IPS-20b (cell line): ENCODE data around the gene ABTB2.
A peak's percentile ranks its signal among the peaks of the same experiment; 100 is the strongest.

Source experiments
- H3K27ac ChIP-seq: one replicate; pipeline ENCODE4 v1.5.1; 2013; ENCODE audit warnings: low read length
- H3K27me3 ChIP-seq: 2 replicates; pipeline ENCODE4 v1.6.1; 2013; ENCODE audit warnings: mild to moderate bottlenecking, low read length, inconsistent platforms; ENCODE audit not compliant: insufficient read depth
- H3K36me3 ChIP-seq: 2 replicates; pipeline ENCODE4 v1.6.1; 2013; ENCODE audit warnings: low read depth, mild to moderate bottlenecking, inconsistent platforms, low read length, moderate library complexity; ENCODE audit not compliant: insufficient read depth
- H3K4me1 ChIP-seq: 2 replicates; pipeline ENCODE4 v1.6.1; 2013; ENCODE audit warnings: mild to moderate bottlenecking, control low read depth, inconsistent platforms, low read length, moderate library complexity; ENCODE audit not compliant: insufficient read depth
- H3K4me3 ChIP-seq: 2 replicates; pipeline ENCODE4 v1.5.1; 2013; ENCODE audit warnings: mild to moderate bottlenecking, low read length, inconsistent platforms
- H3K9ac ChIP-seq: 2 replicates; pipeline ENCODE4 v1.6.1; 2013; ENCODE audit warnings: low read depth, mild to moderate bottlenecking, inconsistent platforms, low read length, moderate library complexity
- H3K9me3 ChIP-seq: 2 replicates; pipeline ENCODE4 v1.6.1; 2013; ENCODE audit warnings: mild to moderate bottlenecking, low read depth, low read length, inconsistent platforms; ENCODE audit not compliant: insufficient read depth

Gene ABTB2

GRCh38 chr11:34240150-34240494, 117.7 kb downstream of the ABTB2 start:
- no peaks in the 10 kb centered on the region for H3K27me3 ChIP-seq
- no peaks in the 10 kb centered on the region for H3K36me3 ChIP-seq
- H3K9ac ChIP-seq, result no peak overlapping the region
- no peaks in the 10 kb centered on the region for H3K9me3 ChIP-seq
- peaks cover 25% of the 10 kb centered on the region; the same call in 1 of the 2 replicates for H3K4me1 ChIP-seq
- no peak overlapping the region for H3K27ac ChIP-seq
- no peak overlapping the region for H3K4me3 ChIP-seq

GRCh38 chr11:34239465-34240149, 118.2 kb downstream of the ABTB2 start:
- H3K4me1 ChIP-seq, result peaks cover 26% of the 10 kb centered on the region
- no peaks in the 10 kb centered on the region for H3K9me3 ChIP-seq
- no peak overlapping the region for H3K27ac ChIP-seq
- H3K36me3 ChIP-seq, result no peaks in the 10 kb centered on the region
- no peaks in the 10 kb centered on the region for H3K27me3 ChIP-seq
- no peak overlapping the region for H3K4me3 ChIP-seq
- no peak overlapping the region for H3K9ac ChIP-seq

- Histone ChIP-seq H3K9me3 (no peaks in the 10 kb centered on the region), H3K36me3 (no peaks in the 10 kb centered on the region), H3K4me1 (peaks cover 33% of the 10 kb centered on the region), H3K4me3 (no peak overlapping the region), H3K27ac (no peak overlapping the region), H3K27me3 (no peaks in the 10 kb centered on the region), H3K9ac (no peak overlapping the region)
Measured at GRCh38 chr11:34238966-34239365, 118.8 kb downstream of the ABTB2 start.

GRCh38 chr11:34238533-34238932, 119.3 kb downstream of the ABTB2 start:
- H3K36me3 ChIP-seq, result no peaks in the 10 kb centered on the region
- H3K27ac ChIP-seq, result no peak overlapping the region
- H3K4me3 ChIP-seq, result no peak overlapping the region
- no peaks in the 10 kb centered on the region for H3K9me3 ChIP-seq
- H3K9ac ChIP-seq, result no peak overlapping the region
- H3K4me1 ChIP-seq, result peaks cover 34% of the 10 kb centered on the region
- H3K27me3 ChIP-seq, result no peaks in the 10 kb centered on the region

GRCh38 chr11:34236572-34236971, 121.2 kb downstream of the ABTB2 start:
- H3K4me3 ChIP-seq, result no peak overlapping the region
- H3K9me3 ChIP-seq, result no peaks in the 10 kb centered on the region
- H3K4me1 ChIP-seq, result peaks cover 34% of the 10 kb centered on the region
- H3K36me3 ChIP-seq, result no peaks in the 10 kb centered on the region
- peak overlapping the region; percentile 5; the same call in 1 of the 2 replicates for H3K9ac ChIP-seq
- H3K27me3 ChIP-seq, result no peaks in the 10 kb centered on the region
- peak overlapping the region; percentile 22 for H3K27ac ChIP-seq

- peaks cover 34% of the 10 kb centered on the region for H3K4me1 ChIP-seq
- no peak overlapping the region for H3K4me3 ChIP-seq
- peak overlapping the region; percentile 5; the same call in 1 of the 2 replicates for H3K9ac ChIP-seq
- H3K27ac ChIP-seq, result no peak overlapping the region
- no peaks in the 10 kb centered on the region for H3K36me3 ChIP-seq
- no peaks in the 10 kb centered on the region for H3K27me3 ChIP-seq
- no peaks in the 10 kb centered on the region for H3K9me3 ChIP-seq
Measured at GRCh38 chr11:34235591-34236071, 122.2 kb downstream of the ABTB2 start.

- Histone ChIP-seq H3K9me3 (no peaks in the 10 kb centered on the region), H3K4me3 (no peak overlapping the region), H3K27ac (no peak overlapping the region), H3K4me1 (peaks cover 34% of the 10 kb centered on the region), H3K27me3 (no peaks in the 10 kb centered on the region), H3K9ac (no peak overlapping the region), H3K36me3 (no peaks in the 10 kb centered on the region)
Measured at GRCh38 chr11:34235189-34235588, 122.6 kb downstream of the ABTB2 start.

GRCh38 chr11:34234086-34234740, 123.6 kb downstream of the ABTB2 start:
- Histone ChIP-seq H3K4me3 (peak overlapping the region; percentile 49; the same call in 1 of the 2 replicates), H3K36me3 (no peaks in the 10 kb centered on the region), H3K9me3 (no peaks in the 10 kb centered on the region), H3K27me3 (no peaks in the 10 kb centered on the region), H3K9ac (peak overlapping the region; percentile 73; the same call in 1 of the 2 replicates), H3K27ac (peak overlapping the region; percentile 92), H3K4me1 (peaks cover 29% of the 10 kb centered on the region)

- Histone ChIP-seq H3K9me3 (no peaks in the 10 kb centered on the region), H3K36me3 (no peaks in the 10 kb centered on the region), H3K9ac (no peak overlapping the region), H3K4me1 (peaks cover 29% of the 10 kb centered on the region), H3K27me3 (no peaks in the 10 kb centered on the region), H3K27ac (no peak overlapping the region), H3K4me3 (no peak overlapping the region)
Measured at GRCh38 chr11:34233215-34233614, 124.6 kb downstream of the ABTB2 start.

- H3K9me3 ChIP-seq, result no peaks in the 10 kb centered on the region
- no peak overlapping the region for H3K4me3 ChIP-seq
- H3K4me1 ChIP-seq, result peaks cover 29% of the 10 kb centered on the region
- H3K27ac ChIP-seq, result no peak overlapping the region
- no peak overlapping the region for H3K9ac ChIP-seq
- no peaks in the 10 kb centered on the region for H3K36me3 ChIP-seq
- no peaks in the 10 kb centered on the region for H3K27me3 ChIP-seq
Measured at GRCh38 chr11:34232807-34233206, 125.0 kb downstream of the ABTB2 start.

GRCh38 chr11:34226210-34226609, 131.6 kb downstream of the ABTB2 start:
- H3K4me1 ChIP-seq, result peaks cover 15% of the 10 kb centered on the region
- no peak overlapping the region for H3K4me3 ChIP-seq
- H3K9me3 ChIP-seq, result no peaks in the 10 kb centered on the region
- no peaks in the 10 kb centered on the region for H3K27me3 ChIP-seq
- H3K9ac ChIP-seq, result no peak overlapping the region
- H3K36me3 ChIP-seq, result no peaks in the 10 kb centered on the region
- no peak overlapping the region for H3K27ac ChIP-seq

- Histone ChIP-seq H3K27me3 (no peaks in the 10 kb centered on the region), H3K36me3 (no peaks in the 10 kb centered on the region), H3K27ac (no peak overlapping the region), H3K9ac (no peak overlapping the region), H3K4me1 (peaks cover 15% of the 10 kb centered on the region), H3K9me3 (no peaks in the 10 kb centered on the region), H3K4me3 (no peak overlapping the region)
Measured at GRCh38 chr11:34225091-34225490, 132.7 kb downstream of the ABTB2 start.
